Left ventricle myocardium inferior (tissue), 1 donor: ENCODE measurements around the gene TMEM114. TPM values are rescaled to one million over a fixed set of nuclear protein-coding genes. Genes with fewer than 3 reads are reported as not detected.

Experiments
- DNase-seq: peaks from one replicate; pipeline ENCODE4 v3.0.0-alpha.2; 2020
- H3K27ac ChIP-seq: fragments of 200-600 bp; replicated peaks from 2 replicates; pipeline ENCODE4 v1.8.0; 2021
- H3K27me3 ChIP-seq: fragments of 200-600 bp; 2 replicates; pipeline ENCODE4 v1.8.0; 2021; ENCODE audit warnings: low read depth
- H3K36me3 ChIP-seq: fragments of 200-600 bp; 2 replicates; pipeline ENCODE4 v1.8.0; 2021
- H3K4me1 ChIP-seq: fragments of 200-600 bp; 2 replicates; pipeline ENCODE4 v1.8.0; 2021
- H3K4me3 ChIP-seq: fragments of 200-600 bp; 2 replicates; pipeline ENCODE4 v1.8.0; 2021; ENCODE audit warnings: mild to moderate bottlenecking, moderate library complexity
- H3K9me3 ChIP-seq: fragments of 200-600 bp; replicated peaks from 2 replicates; pipeline ENCODE4 v1.8.0; 2021
- intact Hi-C: fragments of 100-400 bp; cut with micrococcal nuclease; formaldehyde crosslinking; loops from one replicate; pipeline ENCODE4 v1.11.0; 2022
- long read RNA-seq: library from polyadenylated mRNA; unstranded; transcript quantifications from one replicate; pipeline ENCODE4 v2.0.0, GENCODE V29; 2021
- total RNA-seq: library from RNA; stranded (reverse); fragmentation: NEBNext Ultra II Directional; extraction: Animal tissue kit (Norgen Biotek cat#: 25700); gene quantifications from one replicate; pipeline ENCODE4 v1.2.1, GENCODE V29; 2021
- TF ChIP-seq, protein P1 (sequence below): fragments of 200-600 bp; IDR thresholded peaks from 2 replicates; pipeline ENCODE4 v1.8.0; 2021; ENCODE audit warnings: antibody characterized with exemption, mild to moderate bottlenecking, borderline replicate concordance
- donor health status: DM: no; HTN: yes; CAD: no; lungs with severe emphysema.

Gene TMEM114
- total RNA-seq, result not detected
- long read RNA-seq, result 0 reads

DNA sequence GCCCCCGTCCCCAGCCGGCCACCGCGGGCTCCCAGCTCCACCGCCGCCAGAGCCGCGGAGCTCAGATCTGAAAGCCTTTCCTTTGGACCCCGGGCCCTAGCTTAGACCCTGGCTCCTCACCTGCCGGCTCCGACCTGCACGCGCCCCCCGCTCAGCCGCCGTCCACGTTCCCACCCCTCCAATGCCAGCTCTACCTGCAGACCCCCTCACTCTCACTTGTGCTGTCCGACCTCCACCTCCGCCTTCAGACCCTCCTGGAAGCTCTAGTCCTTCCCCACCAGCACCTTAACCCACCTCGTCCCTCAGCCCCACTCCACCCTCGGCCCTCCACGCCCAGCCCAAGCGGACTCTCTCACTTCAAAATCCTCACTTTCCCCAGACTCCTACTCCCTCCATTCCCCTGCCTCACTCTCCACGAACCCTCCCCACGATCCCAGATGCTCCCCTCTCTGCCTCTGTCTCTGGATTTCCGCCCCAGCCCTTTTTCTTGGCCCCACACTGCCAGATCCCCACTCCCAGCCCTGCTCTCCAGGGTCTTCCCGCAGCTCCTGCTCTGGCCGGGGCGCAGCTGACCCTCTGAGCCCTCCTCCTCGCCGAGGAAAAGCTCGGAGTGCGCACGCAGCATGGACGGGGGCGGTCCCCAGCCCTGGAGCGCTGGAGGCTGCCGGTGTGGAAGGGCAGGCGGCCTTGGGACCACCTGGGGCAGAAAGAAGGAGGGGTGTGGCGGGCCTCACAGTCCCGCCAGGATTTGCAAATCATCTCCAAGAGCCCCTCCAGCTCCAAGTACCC is at the start of gene TMEM114:
Gene TMEM114 (minus strand): TSS at position 612 of the 789 bp plus-strand sequence. CDS start 673 bp downstream, outside the sequence.
- H3K27me3 ChIP-seq, result peaks cover 89% of the 10 kb centered on the region

DNA sequence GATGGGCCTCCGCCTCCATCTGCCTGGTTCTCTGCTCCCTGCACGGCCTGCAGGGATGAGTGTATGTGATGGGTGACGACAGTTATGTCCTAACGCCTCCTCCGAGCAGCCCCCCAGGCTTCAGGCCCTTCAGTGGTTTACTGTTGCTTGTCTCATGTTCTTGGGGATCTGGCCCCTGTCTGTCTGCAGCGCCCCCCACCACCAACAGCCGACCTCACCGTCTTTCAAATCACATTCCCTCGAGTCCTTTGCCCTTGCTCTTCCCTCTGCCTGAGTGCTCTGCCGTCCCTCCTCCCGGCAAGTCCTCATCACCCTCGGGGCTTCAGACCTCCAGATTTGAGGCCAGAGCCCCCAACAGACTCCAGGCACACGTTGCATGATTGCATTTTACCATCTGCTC is 49.4 kb upstream of the TMEM114 start:
- Histone ChIP-seq H3K4me1 (no peaks in the 10 kb centered on the region), H3K27me3 (no peaks in the 10 kb centered on the region), H3K27ac (no peak overlapping the region), H3K36me3 (peaks cover 94% of the 10 kb centered on the region), H3K4me3 (no peak overlapping the region), H3K9me3 (no peaks in the 10 kb centered on the region)
- intact Hi-C loops, result no loop called here
- TF ChIP-seq, protein P1, sequence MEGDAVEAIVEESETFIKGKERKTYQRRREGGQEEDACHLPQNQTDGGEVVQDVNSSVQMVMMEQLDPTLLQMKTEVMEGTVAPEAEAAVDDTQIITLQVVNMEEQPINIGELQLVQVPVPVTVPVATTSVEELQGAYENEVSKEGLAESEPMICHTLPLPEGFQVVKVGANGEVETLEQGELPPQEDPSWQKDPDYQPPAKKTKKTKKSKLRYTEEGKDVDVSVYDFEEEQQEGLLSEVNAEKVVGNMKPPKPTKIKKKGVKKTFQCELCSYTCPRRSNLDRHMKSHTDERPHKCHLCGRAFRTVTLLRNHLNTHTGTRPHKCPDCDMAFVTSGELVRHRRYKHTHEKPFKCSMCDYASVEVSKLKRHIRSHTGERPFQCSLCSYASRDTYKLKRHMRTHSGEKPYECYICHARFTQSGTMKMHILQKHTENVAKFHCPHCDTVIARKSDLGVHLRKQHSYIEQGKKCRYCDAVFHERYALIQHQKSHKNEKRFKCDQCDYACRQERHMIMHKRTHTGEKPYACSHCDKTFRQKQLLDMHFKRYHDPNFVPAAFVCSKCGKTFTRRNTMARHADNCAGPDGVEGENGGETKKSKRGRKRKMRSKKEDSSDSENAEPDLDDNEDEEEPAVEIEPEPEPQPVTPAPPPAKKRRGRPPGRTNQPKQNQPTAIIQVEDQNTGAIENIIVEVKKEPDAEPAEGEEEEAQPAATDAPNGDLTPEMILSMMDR, result no peak
- no peak for DNase-seq

More for the DNA sequence above, at the start of gene TMEM114:
- Histone ChIP-seq H3K27ac (no peak within 1 kb of the TSS), H3K36me3 (no peaks in the 10 kb centered on the region), H3K4me1 (peaks cover 14% of the 10 kb centered on the region), H3K9me3 (peaks cover 3% of the 10 kb centered on the region), H3K4me3 (peak within 1 kb of the TSS; percentile 52)
- TF ChIP-seq, protein P1, result no peak
- intact Hi-C loops, result no loop called here
- no peak for DNase-seq

DNA sequence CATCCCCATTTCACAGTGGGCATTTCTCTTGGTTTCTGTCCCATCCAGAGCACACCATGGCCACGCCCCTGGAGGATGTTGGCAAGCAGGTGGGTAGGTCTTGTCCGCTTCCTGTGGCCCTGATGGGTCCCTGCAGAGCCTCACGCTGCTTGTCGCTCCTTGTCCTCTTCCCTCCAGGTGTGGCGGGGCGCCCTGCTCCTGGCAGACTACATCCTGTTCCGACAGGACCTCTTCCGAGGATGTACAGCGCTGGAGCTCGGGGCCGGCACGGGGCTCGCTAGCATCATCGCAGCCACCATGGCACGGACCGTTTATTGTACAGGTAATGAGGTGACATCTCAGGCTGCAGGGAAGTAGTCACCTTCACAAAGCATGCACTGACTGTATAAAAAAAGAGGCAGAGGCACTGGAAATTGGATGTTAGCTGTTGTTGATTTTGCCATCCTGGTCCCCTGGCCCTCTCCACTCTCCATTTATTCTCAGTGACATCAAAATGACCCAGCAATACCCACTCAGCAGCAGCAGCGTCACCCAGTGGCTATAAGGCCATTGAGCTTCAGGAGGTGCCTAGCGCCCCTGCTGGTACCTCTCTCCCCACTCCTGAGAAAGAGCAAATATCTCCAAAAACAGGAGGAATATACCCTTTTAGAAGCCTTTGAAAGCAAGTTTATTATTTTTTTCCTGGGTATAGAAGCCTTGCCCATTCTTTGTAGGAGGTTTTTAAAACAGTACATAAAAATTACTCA is 44.9 kb upstream of the TMEM114 start:
- intact Hi-C loops, result no loop called here
- TF ChIP-seq, protein P1, result peak; percentile 17
- Histone ChIP-seq H3K9me3 (no peaks in the 10 kb centered on the region), H3K36me3 (peaks cover 93% of the 10 kb centered on the region), H3K27ac (no peak overlapping the region), H3K27me3 (no peaks in the 10 kb centered on the region), H3K4me3 (no peak overlapping the region), H3K4me1 (no peaks in the 10 kb centered on the region)
- DNase-seq, result no peak

DNA sequence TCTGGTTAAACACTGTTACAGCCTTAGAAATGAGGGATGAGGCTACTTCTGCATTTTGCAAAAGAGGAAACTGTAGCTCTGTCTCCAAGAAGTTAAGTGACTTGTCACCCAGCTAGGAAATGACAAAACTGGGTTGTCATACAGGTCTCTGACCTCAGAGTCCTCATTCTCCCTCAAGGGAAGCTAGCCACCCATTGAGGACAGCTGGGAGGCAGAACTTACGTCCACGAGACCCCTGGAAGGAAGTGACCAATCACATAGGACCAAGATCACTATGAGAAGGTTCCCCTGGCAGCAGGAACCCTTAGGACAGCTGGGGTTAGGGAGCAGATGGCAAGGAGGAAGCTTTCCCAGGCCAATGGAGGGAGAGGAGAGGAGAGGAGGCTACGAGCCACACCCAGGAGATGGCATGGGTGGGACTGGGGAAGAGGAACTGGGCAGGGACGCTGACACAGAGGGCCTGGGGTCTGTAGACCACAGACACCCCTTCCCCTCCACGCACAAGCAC is 42.4 kb upstream of the TMEM114 start:
- no peak for DNase-seq
- Histone ChIP-seq H3K27ac (peak overlapping the region; percentile 36), H3K4me3 (no peak overlapping the region), H3K9me3 (no peaks in the 10 kb centered on the region), H3K27me3 (no peaks in the 10 kb centered on the region), H3K4me1 (no peaks in the 10 kb centered on the region), H3K36me3 (peaks cover 93% of the 10 kb centered on the region)
- intact Hi-C loops, result no loop called here
- TF ChIP-seq, protein P1, result no peak

DNA sequence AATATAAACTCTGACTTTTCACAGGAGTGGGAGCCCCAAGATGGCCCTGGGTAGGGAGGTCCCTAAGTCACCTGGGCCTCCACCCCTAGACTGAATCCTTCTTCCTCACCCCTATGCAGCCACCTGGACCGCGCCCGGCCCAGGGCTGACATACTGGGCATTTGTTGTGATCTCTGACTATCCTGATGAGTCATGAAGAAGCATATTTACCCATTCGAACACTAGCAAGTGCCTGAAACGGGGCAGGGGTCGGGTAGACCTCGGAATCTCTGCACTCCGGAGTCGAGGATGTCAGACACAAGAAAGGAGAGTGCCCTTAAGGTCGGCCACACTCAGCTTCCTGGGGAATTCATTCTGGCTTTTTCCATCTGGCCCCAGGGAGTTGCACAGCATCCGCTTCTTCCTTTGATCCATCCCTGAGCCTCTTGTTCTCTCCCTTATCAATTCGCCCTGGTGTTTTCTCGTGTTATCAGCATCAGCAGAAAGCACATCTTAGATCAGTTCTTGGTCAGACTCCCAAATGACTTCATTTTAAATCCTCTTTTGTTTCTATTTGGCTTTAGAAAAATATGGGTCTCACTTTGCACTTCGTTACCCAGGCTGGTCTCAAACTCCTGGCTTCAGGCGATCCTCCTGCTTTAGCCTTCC is 41.6 kb upstream of the TMEM114 start:
- TF ChIP-seq, protein P1, result no peak
- intact Hi-C loops, result no loop called here
- Histone ChIP-seq H3K4me3 (no peak overlapping the region), H3K4me1 (peaks cover 3% of the 10 kb centered on the region), H3K9me3 (no peaks in the 10 kb centered on the region), H3K27ac (no peak overlapping the region), H3K27me3 (no peaks in the 10 kb centered on the region), H3K36me3 (peaks cover 93% of the 10 kb centered on the region)
- DNase-seq, result no peak
